Measurements from ENCODE around the gene XPC. TPM values are rescaled to one million over a fixed set of nuclear protein-coding genes. Genes with fewer than 3 reads are reported as not detected.

XPC gene
- total RNA-seq, 1 donor: 54.4 TPM

DNA sequence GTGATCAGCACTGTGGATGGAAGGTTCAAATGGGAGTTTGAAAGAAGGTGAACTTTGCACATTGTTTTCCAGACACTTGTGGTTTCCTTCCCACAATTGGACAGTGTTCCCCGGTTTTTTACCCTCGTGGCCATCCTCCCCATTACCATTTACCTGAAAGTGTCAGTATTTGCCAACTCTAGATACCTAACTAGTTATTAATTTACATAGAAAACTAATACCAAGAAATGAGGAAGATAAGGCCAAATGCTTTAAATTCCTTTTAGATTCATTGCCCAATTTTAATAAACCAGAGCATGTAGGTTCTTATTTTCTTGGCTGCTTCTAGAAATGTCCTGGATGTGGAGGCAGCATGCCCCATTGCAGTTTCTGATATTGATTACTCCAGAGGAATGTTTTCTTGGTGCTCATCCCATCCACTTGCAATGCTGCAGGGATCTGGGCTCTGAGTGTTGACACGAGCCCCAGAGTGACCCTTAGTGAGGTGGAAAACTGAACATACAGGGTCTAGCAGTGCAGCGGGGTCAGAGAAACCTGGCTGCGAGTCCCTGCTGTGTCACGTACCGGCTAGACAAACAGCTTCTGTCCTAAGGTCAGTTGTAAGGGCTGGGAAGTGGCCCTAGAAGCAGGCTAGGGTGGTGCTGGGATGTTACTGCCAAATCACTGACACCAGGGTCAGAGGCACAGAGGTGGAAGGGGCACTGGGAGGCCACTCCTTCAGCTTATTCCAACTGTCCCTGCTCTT lies 23.7 kb upstream of the XPC start:
- DNase-seq (ENCODE audit: low read depth): no peak

DNA sequence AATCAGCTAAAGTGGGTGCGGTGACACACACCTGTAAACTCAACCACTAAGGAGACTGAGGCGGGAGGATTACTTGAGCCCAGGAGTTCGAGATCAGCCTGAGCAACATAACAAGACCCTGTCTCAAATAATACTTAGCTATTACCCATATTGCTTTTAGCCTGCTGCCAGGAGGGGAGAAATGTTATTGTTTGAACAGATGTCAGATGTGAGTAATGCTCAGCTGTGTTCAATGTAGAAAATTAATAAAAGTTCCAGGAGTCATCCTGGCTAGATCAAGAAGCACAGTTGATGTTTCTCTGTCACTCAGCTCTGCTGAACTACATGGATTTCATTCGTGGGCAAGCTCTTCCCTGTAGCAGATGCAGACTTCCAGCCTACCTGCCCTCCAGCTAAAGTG lies 22.4 kb upstream of the XPC start:
- no peak overlapping the region for H3K4me3 ChIP-seq (ENCODE audit: low read depth, low read length)
- DNase-seq (ENCODE audit: low read depth): no peak
- TF ChIP-seq, protein P1, sequence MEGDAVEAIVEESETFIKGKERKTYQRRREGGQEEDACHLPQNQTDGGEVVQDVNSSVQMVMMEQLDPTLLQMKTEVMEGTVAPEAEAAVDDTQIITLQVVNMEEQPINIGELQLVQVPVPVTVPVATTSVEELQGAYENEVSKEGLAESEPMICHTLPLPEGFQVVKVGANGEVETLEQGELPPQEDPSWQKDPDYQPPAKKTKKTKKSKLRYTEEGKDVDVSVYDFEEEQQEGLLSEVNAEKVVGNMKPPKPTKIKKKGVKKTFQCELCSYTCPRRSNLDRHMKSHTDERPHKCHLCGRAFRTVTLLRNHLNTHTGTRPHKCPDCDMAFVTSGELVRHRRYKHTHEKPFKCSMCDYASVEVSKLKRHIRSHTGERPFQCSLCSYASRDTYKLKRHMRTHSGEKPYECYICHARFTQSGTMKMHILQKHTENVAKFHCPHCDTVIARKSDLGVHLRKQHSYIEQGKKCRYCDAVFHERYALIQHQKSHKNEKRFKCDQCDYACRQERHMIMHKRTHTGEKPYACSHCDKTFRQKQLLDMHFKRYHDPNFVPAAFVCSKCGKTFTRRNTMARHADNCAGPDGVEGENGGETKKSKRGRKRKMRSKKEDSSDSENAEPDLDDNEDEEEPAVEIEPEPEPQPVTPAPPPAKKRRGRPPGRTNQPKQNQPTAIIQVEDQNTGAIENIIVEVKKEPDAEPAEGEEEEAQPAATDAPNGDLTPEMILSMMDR (IDR thresholded peaks at IDR 0.05; ENCODE audit: insufficient read depth, low read depth, low read length): no peak

More for the DNA sequence above, 23.7 kb upstream of the XPC start:
- no peak overlapping the region for H3K4me3 ChIP-seq (ENCODE audit: low read depth, low read length)
- TF ChIP-seq, protein P1 (IDR thresholded peaks at IDR 0.05; ENCODE audit: insufficient read depth, low read depth, low read length): no peak

DNA sequence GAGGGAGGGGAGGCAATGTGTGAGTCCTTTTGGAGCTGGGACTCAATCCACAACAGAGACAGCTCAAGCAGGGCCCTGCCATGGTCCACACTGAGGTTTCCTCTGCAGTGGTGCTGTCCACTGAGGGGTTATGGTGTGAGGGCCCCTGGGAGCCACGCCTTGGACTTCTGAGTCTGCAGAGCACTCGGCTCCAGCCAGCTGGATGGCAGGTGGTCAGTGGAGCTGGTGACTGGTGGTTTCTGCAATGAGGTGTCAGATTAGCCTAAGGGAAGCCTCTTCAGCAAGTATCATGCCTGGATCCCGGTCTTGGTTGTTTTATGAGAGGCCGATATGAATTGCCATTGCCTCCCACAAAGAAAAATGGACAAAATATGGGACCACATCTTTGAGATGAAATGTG lies 21.9 kb upstream of the XPC start:
- DNase-seq (ENCODE audit: low read depth): peak; percentile 13

DNA sequence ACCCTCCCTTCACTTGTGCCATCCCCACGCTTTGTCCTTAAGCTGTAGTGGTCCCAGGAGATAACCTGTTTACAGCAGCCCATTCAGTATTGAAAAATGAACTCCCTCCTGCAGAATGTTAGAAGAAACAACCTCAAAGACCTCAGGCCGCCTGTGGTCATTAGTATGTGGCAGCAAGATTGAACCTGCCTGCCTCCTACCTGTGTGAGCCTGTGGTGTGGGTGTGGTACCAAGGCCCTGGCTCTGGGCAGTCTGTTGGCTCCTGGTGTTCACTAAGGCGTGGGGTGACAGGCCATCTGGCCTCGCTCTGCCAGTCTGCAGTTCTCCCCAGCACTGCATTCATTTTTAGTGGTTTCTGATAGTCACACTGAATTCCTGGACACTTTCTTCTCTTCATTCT lies 21.2 kb upstream of the XPC start:
- TF ChIP-seq, protein P1 (IDR thresholded peaks at IDR 0.05; ENCODE audit: insufficient read depth, low read depth, low read length): no peak
- DNase-seq (ENCODE audit: low read depth): no peak
- H3K4me3 ChIP-seq (ENCODE audit: low read depth, low read length): no peak overlapping the region

More for the DNA sequence above, 21.9 kb upstream of the XPC start:
- H3K4me3 ChIP-seq (ENCODE audit: low read depth, low read length): no peak overlapping the region
- TF ChIP-seq, protein P1 (IDR thresholded peaks at IDR 0.05; ENCODE audit: insufficient read depth, low read depth, low read length): no peak

DNA sequence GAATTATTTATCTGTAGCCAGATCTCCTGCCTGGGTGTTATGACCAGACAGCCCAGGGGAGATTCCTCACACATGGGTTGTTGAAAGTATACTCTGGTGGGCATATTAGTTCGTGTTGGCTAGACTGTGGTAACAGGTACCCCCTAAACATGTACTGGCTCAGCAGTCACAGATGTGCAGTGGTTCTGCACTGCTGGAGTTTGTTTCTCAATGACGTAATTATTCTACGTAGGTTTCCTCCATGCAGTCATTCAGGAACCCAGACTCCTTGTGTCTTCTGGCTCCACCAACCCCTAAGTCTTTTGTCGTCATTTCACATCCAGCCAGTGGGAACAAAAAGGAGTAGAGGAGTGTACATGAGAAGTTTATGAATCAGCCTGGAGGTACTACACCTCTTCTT lies 16.5 kb upstream of the XPC start:
- TF ChIP-seq, protein P1 (IDR thresholded peaks at IDR 0.05; ENCODE audit: insufficient read depth, low read depth, low read length): no peak
- DNase-seq (ENCODE audit: low read depth): no peak
- H3K4me3 ChIP-seq (ENCODE audit: low read depth, low read length): no peak overlapping the region

DNA sequence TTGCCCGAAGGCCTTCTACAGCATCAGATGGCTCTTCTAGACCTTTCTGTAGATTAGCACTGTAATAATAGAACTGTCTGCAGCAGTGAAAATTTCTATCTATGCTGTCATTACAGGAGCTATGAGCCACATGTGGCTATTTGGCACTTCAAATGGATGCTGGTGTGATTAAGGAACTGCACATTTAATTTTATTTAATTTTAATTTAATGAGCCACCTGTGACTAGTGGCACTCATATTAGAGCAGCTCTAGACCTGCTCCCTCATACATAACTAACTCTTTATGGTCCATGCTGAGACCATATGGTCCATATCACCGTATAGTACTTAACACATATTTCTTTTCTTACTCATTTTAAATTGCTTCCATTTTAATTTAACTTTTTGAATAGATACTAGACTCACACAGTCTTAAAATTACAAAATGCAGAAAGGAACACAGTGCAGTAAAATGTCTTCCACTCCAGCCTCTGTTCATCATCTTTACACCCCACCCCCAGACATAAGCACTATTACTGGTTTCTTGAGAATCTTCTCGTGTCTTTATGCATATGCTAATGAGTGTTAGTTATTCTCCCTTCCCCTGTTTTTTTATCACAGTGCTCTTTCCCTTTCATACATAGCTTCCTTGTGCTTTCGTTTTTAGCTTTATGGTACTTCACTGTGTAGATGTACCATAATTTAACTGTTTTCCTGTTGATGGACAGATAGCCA lies 9.8 kb upstream of the XPC start:
- no peak for DNase-seq (ENCODE audit: low read depth)
- TF ChIP-seq, protein P1 (IDR thresholded peaks at IDR 0.05; ENCODE audit: insufficient read depth, low read depth, low read length): no peak
- no peak overlapping the region for H3K4me3 ChIP-seq (ENCODE audit: low read depth, low read length)
